K562 (cell line): Measurements from ENCODE around the gene TMPRSS7. TPM values are rescaled to one million over a fixed set of nuclear protein-coding genes. Genes with fewer than 3 reads are reported as not detected.

Experiments
- ATAC-seq: fragments of 200-7000 bp; cut with Tn5 transposase; 3 replicates; pipeline ENCODE4 v1.9.1; 2020; ENCODE audit warnings: moderate library complexity
- BruUV-seq: library from RNA; stranded (reverse); fragments of 400-500 nt; replicated peaks from 2 replicates; lab custom pipeline; 2021; lab: Mats Ljungman, UMichigan
- CTCF ChIA-PET: fragments of 300-600 bp; formaldehyde crosslinking; extraction: SDS; loops from one replicate; lab custom pipeline; 2021; ENCODE audit warnings: low intra/inter-chr PET ratio; lab: Yijun Ruan, JAX
- POLR2A ChIA-PET: fragments of 300-600, 350-650 bp; sonication (Branson Sonifier 250); formaldehyde crosslinking; extraction: SDS; loops from one replicate; lab custom pipeline; 2021; ENCODE audit warnings: antibody characterized with exemption, inconsistent platforms; lab: Yijun Ruan, JAX
- DNase-seq, 4 experiments: peaks; one replicate each; pipeline versions ENCODE4 v3.0.0 to v3.0.0-alpha.2; 2011 to 2018; ENCODE audit warnings: low spot score in 3 of 4, mixed read lengths in 3 of 4; ENCODE audit errors: extremely low read depth in 1 of 4
- FAIRE-seq: peaks from 2 replicates; lab custom pipeline; 2011; peaks lifted over from hg19 to GRCh38; lab: Jason Lieb, UNC
- H2AFZ ChIP-seq: 2 replicates; pipeline ENCODE4 v1.6.0; 2011; ENCODE audit warnings: low read depth, low read length, control low read depth, inconsistent platforms
- H3K27ac ChIP-seq: fragments of 200-600 bp; 3 replicates; pipeline ENCODE4 v1.8.0; 2011; ENCODE audit warnings: low read depth, mild to moderate bottlenecking, control low read depth, inconsistent platforms, low read length, moderate library complexity, mixed read lengths; ENCODE audit errors: extremely low read depth
- H3K27me3 ChIP-seq, 2 experiments: fragments of 300-600 bp in 1 of 2; 2 replicates in 1 of 2; 3 replicates in 1 of 2; pipeline versions ENCODE4 v1.6.0 to v1.8.0; 2011; ENCODE audit warnings: inconsistent platforms in 2 of 2, low read length in 2 of 2, mild to moderate bottlenecking in 1 of 2, mixed read lengths in 1 of 2, moderate library complexity in 1 of 2; ENCODE audit not compliant: control insufficient read depth in 2 of 2, insufficient read depth in 2 of 2
- H3K36me3 ChIP-seq: fragments of 300-600 bp; 3 replicates; pipeline ENCODE4 v1.8.0; 2011; ENCODE audit warnings: mild to moderate bottlenecking, low read length, inconsistent platforms; ENCODE audit not compliant: control insufficient read depth, insufficient read depth
- H3K4me1 ChIP-seq, 2 experiments: fragments of 200-600 bp in 1 of 2; replicated peaks in 1 of 2; 2 replicates in 1 of 2; 3 replicates in 1 of 2; pipeline versions ENCODE4 v1.5.1 to v1.8.0; 2011; ENCODE audit warnings: inconsistent platforms in 2 of 2, low read length in 2 of 2, mild to moderate bottlenecking in 1 of 2, mixed read lengths in 1 of 2, moderate library complexity in 1 of 2; ENCODE audit not compliant: control insufficient read depth in 2 of 2, insufficient read depth in 2 of 2
- H3K4me2 ChIP-seq: 2 replicates; pipeline ENCODE4 v1.6.1; 2011; ENCODE audit warnings: low read length, control low read depth, inconsistent platforms, mixed read lengths; ENCODE audit not compliant: insufficient read depth
- H3K4me3 ChIP-seq: fragments of 200-600 bp; sonication (generic), shearing (Covaris generic); 2 replicates; pipeline ENCODE4 v1.5.1; 2016; ENCODE audit warnings: control low read depth, inconsistent platforms
- H3K79me2 ChIP-seq: fragments of 200-600 bp; 3 replicates; pipeline ENCODE4 v1.8.0; 2011; ENCODE audit warnings: low read length, inconsistent platforms; ENCODE audit not compliant: control insufficient read depth, insufficient read depth
- H3K9ac ChIP-seq, 2 experiments: 2 replicates each; pipeline versions ENCODE4 v1.6.0 to v1.6.1; 2011; ENCODE audit warnings: low read depth in 2 of 2, low read length in 2 of 2, control low read depth in 1 of 2, inconsistent platforms in 1 of 2, mild to moderate bottlenecking in 1 of 2, mixed read lengths in 1 of 2; ENCODE audit not compliant: insufficient read depth in 1 of 2
- H3K9me1 ChIP-seq: one replicate; pipeline ENCODE4 v1.6.0; 2011; ENCODE audit warnings: inconsistent platforms, mild to moderate bottlenecking, low read length, moderate library complexity; ENCODE audit not compliant: control insufficient read depth, insufficient read depth
- H3K9me3 ChIP-seq: replicated peaks from 2 replicates; pipeline ENCODE4 v1.5.1; 2011; ENCODE audit warnings: low read depth, low read length, inconsistent platforms; ENCODE audit not compliant: control insufficient read depth, insufficient read depth
- H4K20me1 ChIP-seq: replicated peaks from 2 replicates; pipeline ENCODE4 v1.6.1; 2011; ENCODE audit warnings: low read length, inconsistent platforms, mixed read lengths; ENCODE audit not compliant: control insufficient read depth, insufficient read depth
- DLX4 ChIP-seq: fragments of 250-450 bp; sonication (Bioruptor Pico); IDR thresholded peaks from 2 replicates; pipeline ENCODE4 v1.6.1; 2021; ENCODE audit warnings: mild to moderate bottlenecking
- LARP7 ChIP-seq: fragments of 450-650 bp; IDR thresholded peaks from 2 replicates; pipeline ENCODE4 v1.6.1; 2016
- NCOR1 ChIP-seq: fragments of 450-650 bp; IDR thresholded peaks from 2 replicates; pipeline ENCODE4 v1.6.1; 2016; ENCODE audit warnings: mild to moderate bottlenecking, moderate library complexity
- PPARD ChIP-seq: fragments of 250-450 bp; sonication (Bioruptor Pico); IDR thresholded peaks from 2 replicates; pipeline ENCODE4 v1.8.0; 2022; ENCODE audit warnings: inconsistent platforms, mild to moderate bottlenecking, moderate library complexity
- PURB ChIP-seq: sonication (generic); formaldehyde crosslinking; IDR thresholded peaks from 2 replicates; pipeline ENCODE4 v1.9.0; 2021; ENCODE audit warnings: low read depth, mild to moderate bottlenecking, missing genetic modification reagents
- SMAD3 ChIP-seq: fragments of 450-650 bp; formaldehyde crosslinking; conservative IDR thresholded peaks from 2 replicates; pipeline ENCODE4 v1.4.0; 2020; ENCODE audit warnings: mild to moderate bottlenecking
- SMC3 ChIP-seq: conservative IDR thresholded peaks from 2 replicates; pipeline ENCODE4 v1.6.1; 2011; ENCODE audit warnings: low read depth, low read length, improper control_type of control experiment; ENCODE audit not compliant: insufficient read depth
- TCF7 ChIP-seq: sonication (generic); IDR thresholded peaks from 2 replicates; pipeline ENCODE4 v1.6.1; 2016; ENCODE audit warnings: antibody characterized with exemption, borderline replicate concordance
- ZBTB5 ChIP-seq: fragments of 450-650 bp; IDR thresholded peaks from 2 replicates; pipeline ENCODE4 v1.6.1; 2017; ENCODE audit warnings: antibody characterized with exemption
- WGBS: fragments of 100-300 bp; shearing (Covaris generic); methylation state at CpG from one replicate; pipeline ENCODE4 v1.1.6; 2016; ENCODE audit warnings: low coverage, mixed read lengths; ENCODE audit not compliant: insufficient coverage; ENCODE audit errors: missing lambda C conversion rate; 5-methylcytosine and 5-hydroxymethylcytosine counted together
- in situ Hi-C: fragments of 300-500 bp; cut with MboI; formaldehyde crosslinking; loops from 4 replicates; pipeline ENCODE4 v1.15.0; 2018; ENCODE audit warnings: inconsistent platforms, mixed read lengths
- intact Hi-C: fragments of 100-400 bp; cut with micrococcal nuclease; formaldehyde crosslinking; loops from 2 replicates; pipeline ENCODE4 v1.14.2; 2022
- polyA plus RNA-seq, 8 experiments: library from polyadenylated mRNA; depleted of rRNA in 4 of 8; stranded (reverse) in 5 of 8; unstranded in 3 of 8; fragments of >200 nt; fragmentation: Nextera tagmentation in 2 of 8; fragmentation: Illumina TruSeq in 1 of 8; extraction: Ambion mirVana in 2 of 8; extraction: Trizol in 1 of 8; gene quantifications; 2 replicates each; pipeline versions ENCODE4 v1.2.1 to v1.2.3, GENCODE V29; 2011 to 2014; ENCODE audit warnings: inconsistent platforms in 1 of 8, missing spikeins in 1 of 8
- total RNA-seq, 7 experiments: library from RNA; depleted of rRNA in 6 of 7; stranded (reverse); fragments of >200 nt in 6 of 7; fragmentation: Illumina TruSeq in 2 of 7; extraction: Trizol in 2 of 7; gene quantifications; 2 replicates each; pipeline versions ENCODE4 v1.2.1 to v1.2.3, GENCODE V29; 2011 to 2021; ENCODE audit warnings: low replicate concordance in 1 of 7

The TMPRSS7 gene
- total and polyA plus RNA-seq, 9 of the 15 experiments (the other 6 are each of a cell fraction or from before 2014, with no cell fraction given): not detected

GRCh38 chr3:112117415-112117814, 82.9 kb downstream of the TMPRSS7 start:
- ATAC-seq (no peak), DNase-seq (no peak), FAIRE-seq (no peak)
- Histone ChIP-seq H3K9me3 (no peaks in the 10 kb centered on the region), H3K27ac (no peak overlapping the region), H3K4me1 (no peaks in the 10 kb centered on the region), H3K27me3 (no peaks in the 10 kb centered on the region), H3K9me1 (no peaks in the 10 kb centered on the region), H3K4me2 (no peak overlapping the region), H3K79me2 (no peaks in the 10 kb centered on the region), H3K4me3 (no peak overlapping the region), H3K9ac (no peak overlapping the region), H4K20me1 (no peaks in the 10 kb centered on the region), H3K36me3 (0 out of 3 replicates have a peak, but pooled peaks cover 2% of the 10 kb centered on the region), H2AFZ (no peak overlapping the region)
- 89% methylated on average over 1 of the region's 1 CpG for WGBS
- TF ChIP-seq TCF7 (no peak), ZBTB5 (no peak), PPARD (no peak), SMAD3 (CRISPR knock-in tag) (no peak), DLX4 (CRISPR knock-in tag) (no peak), SMC3 (no peak), LARP7 (no peak), PURB (CRISPR knock-in tag) (no peak), NCOR1 (no peak)
- ChIA-PET CTCF (no interaction called here), POLR2A (no interaction called here)
- no TSS peak for BruUV-seq
- intact Hi-C loops: no loop called here
- in situ Hi-C loops: loop anchor here (25.0 kb wide), 1 partner anchor 395 kb away; no protein-coding TSS in a partner anchor
